ENCODE measurements around the gene AGBL3.

AGBL3 gene

DNA sequence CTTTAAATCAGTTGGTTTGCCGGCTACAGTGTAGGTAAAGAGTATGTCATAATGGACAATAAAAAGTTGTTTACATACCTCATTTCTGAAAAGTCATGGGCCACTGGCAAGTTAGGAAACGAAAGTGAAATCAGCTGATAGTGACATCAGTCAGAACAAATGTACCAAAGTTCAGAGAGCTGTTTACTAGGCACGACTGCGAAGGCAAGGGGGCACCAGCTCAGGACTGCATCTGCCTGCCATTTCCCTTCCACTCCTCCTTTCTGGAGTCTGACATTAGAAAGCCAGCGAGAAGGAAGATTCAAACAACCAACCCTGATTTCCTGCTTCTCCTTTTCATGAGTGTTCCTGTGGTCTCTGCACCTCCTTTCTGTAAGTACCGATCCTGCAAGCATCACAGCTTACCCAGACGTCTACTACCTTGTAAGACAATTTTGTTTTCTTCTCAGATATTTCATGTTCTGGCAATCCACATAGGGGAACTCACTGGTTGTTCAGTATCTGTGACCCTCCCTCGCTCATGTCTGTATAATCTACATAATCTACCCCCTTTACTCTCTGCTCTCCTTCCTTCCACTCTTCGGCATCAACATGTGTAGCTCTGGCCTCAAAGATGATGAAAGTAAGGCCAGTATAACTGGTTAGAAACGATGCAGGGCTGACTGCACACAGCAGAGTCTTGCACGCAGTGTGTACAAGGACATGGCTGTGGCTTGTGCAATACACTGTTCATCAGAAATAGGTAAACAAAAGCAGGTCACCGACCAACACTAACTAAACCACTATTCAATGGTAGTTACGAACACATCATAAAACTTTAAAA is 161.8 kb downstream of the AGBL3 start, which contains the start of gene TMEM140:
Gene TMEM140 (plus strand): TSS at position 174 of the 823 bp plus-strand sequence. CDS start 16,370 bp downstream, outside the sequence.
- in situ Hi-C loops (cut with MboI; ENCODE audit: low sequenced_read_pairs, unreplicated experiment): no loop called here
- TF ChIP-seq, protein P1, sequence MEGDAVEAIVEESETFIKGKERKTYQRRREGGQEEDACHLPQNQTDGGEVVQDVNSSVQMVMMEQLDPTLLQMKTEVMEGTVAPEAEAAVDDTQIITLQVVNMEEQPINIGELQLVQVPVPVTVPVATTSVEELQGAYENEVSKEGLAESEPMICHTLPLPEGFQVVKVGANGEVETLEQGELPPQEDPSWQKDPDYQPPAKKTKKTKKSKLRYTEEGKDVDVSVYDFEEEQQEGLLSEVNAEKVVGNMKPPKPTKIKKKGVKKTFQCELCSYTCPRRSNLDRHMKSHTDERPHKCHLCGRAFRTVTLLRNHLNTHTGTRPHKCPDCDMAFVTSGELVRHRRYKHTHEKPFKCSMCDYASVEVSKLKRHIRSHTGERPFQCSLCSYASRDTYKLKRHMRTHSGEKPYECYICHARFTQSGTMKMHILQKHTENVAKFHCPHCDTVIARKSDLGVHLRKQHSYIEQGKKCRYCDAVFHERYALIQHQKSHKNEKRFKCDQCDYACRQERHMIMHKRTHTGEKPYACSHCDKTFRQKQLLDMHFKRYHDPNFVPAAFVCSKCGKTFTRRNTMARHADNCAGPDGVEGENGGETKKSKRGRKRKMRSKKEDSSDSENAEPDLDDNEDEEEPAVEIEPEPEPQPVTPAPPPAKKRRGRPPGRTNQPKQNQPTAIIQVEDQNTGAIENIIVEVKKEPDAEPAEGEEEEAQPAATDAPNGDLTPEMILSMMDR (IDR thresholded peaks at IDR 0.05; ENCODE audit: borderline replicate concordance, control extremely low read depth, extremely low read depth, insufficient read depth, missing control alignments): no peak
- peak; percentile 22 for DNase-seq (ENCODE audit: low spot score)

DNA sequence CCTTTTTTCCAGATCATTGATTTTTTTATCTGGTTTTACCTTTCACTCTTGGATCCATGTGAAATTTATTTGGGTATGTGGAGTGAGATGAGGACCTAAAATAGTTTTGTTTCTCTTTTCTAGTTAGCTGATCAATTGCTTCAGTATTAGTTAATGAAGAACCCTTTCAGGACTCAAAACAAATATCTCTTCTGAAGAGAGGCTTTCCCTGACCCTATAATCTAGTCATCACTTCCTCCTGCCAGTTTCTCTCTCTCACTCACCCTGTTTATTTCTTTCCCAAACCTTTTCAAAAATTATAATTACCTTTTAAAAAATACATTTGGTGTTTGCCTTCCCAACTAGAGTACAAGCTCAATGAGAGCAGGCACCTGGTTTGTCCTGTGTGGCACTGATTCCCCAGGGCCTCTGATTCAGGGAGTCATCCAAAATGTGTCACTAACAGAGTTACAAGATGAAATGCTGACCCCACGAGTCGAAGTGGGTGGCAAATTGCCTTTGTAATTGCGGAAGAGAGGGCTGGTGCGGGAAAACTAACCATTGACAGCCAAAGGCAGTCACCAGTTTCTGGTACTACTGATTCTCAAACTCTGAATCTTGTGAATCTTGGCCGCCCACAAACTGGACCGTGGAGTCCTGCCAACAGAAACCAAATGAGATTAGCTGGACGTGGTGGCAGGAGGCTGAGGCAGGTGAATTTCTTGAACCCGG is 163.9 kb downstream of the AGBL3 start:
- no peak for DNase-seq (ENCODE audit: low spot score)
- in situ Hi-C loops (cut with MboI; ENCODE audit: low sequenced_read_pairs, unreplicated experiment): no loop called here
- TF ChIP-seq, protein P1 (IDR thresholded peaks at IDR 0.05; ENCODE audit: borderline replicate concordance, control extremely low read depth, extremely low read depth, insufficient read depth, missing control alignments): no peak

DNA sequence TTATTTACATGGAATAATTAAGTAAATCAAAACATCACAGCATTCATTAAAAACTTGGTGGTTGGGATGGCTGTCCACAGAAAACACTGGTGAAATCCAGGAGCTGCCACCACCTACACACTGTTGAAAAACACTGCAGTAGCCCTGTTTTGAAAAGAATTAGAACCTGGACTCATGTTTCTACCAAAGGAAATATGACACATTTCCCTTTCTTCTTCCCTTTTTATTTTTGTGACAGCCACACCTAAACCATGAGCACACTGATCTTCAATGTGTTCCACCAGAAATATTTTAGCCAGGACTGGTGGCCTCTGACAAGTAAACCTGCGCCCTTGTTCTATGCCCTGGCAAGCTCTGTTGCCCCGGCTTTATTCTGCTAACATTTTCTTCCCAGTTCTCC is 164.8 kb downstream of the AGBL3 start:
- no peak for DNase-seq (ENCODE audit: low spot score)
- in situ Hi-C loops (cut with MboI; ENCODE audit: low sequenced_read_pairs, unreplicated experiment): no loop called here
- TF ChIP-seq, protein P1 (IDR thresholded peaks at IDR 0.05; ENCODE audit: borderline replicate concordance, control extremely low read depth, extremely low read depth, insufficient read depth, missing control alignments): no peak

DNA sequence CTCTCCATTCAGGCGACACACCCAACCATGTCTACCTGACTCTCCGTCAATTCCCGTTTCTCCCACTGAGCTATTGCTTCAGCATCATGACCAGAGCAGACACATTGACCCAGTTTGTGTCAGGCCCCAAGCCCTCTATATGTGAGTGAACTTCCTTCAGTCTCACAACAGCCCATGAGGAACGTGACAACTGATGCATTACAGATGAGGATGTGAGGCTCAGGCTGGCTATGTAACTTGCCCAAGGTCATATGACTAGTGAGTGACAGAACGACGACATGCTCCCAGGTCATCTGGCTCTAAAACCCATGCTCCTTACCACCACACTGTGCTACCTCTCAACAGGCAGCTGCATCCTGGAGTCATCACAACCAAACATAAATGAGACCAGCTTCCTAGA is 165.2 kb downstream of the AGBL3 start:
- TF ChIP-seq, protein P1 (IDR thresholded peaks at IDR 0.05; ENCODE audit: borderline replicate concordance, control extremely low read depth, extremely low read depth, insufficient read depth, missing control alignments): no peak
- no peak for DNase-seq (ENCODE audit: low spot score)
- in situ Hi-C loops (cut with MboI; ENCODE audit: low sequenced_read_pairs, unreplicated experiment): no loop called here

DNA sequence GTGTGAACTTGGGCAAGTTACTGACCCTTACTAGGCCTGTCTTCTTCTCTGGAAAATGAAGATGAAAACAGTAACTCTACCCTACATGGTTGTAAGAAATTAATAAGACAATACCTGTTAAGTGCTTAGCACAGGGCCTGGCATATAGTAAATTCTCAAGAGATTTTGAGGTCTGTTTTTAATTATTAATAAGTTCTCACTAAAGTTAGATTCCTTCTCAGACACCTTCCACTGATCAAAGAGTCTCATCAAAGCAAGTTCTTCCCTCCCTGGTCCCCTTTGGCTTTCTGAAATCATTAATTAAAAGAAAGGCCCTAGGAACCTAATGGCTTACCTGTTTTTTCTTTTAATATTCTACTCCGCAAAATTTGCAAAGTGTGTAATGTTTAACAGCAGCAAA is 166.1 kb downstream of the AGBL3 start:
- DNase-seq (ENCODE audit: low spot score): no peak
- TF ChIP-seq, protein P1 (IDR thresholded peaks at IDR 0.05; ENCODE audit: borderline replicate concordance, control extremely low read depth, extremely low read depth, insufficient read depth, missing control alignments): no peak
- in situ Hi-C loops (cut with MboI; ENCODE audit: low sequenced_read_pairs, unreplicated experiment): no loop called here

DNA sequence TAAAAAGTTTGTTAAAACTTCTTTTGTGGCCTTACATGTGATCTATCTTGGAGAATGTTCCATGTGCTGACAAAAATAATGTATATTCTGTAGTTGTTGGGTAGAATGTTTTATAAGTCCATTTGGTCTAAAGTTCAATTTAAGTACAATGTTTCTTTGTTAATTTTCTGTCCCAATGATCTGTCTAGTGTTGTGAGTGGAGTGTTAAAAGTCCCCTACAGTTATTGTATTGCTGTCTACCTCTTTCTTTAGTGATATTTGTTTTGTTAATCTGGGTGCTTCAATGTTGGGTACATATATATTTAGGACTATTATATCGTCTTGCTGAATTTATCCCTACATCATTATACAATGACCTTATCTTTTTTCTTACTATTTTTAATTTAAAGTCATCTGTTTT is 168.4 kb downstream of the AGBL3 start:
- DNase-seq (ENCODE audit: low spot score): no peak
- in situ Hi-C loops (cut with MboI; ENCODE audit: low sequenced_read_pairs, unreplicated experiment): no loop called here

More for the DNA sequence above, 168.4 kb downstream of the AGBL3 start:
- TF ChIP-seq, protein P1 (IDR thresholded peaks at IDR 0.05; ENCODE audit: borderline replicate concordance, control extremely low read depth, extremely low read depth, insufficient read depth, missing control alignments): no peak
